ENCODE measurements around the gene AKAP13. TPM values are rescaled to one million over a fixed set of nuclear protein-coding genes. Genes with fewer than 3 reads are reported as not detected.

AKAP13 gene
- total RNA-seq, 4 donors from 2014 or later, result 332 to 362 (median 351) TPM

- WGBS, 2 donors, result 0 to 1% methylated on average over 48 to 59 of the region's 89 CpGs
- Histone ChIP-seq H3K4me1 (peaks cover 0 to 32% (median 7%) of the 10 kb centered on the region in 4 donors), H3K9me3 (no peaks in the 10 kb centered on the region), H3K36me3 (no peaks in the 10 kb centered on the region), H3K27me3 (no peaks in the 10 kb centered on the region), H3K4me3 (peak overlapping the region; percentile 47 to 77 (median 68)), H3K27ac (peak overlapping the region; percentile 81 to 95 (median 86))
- TF ChIP-seq POLR2A (IDR thresholded peaks at IDR 0.05) (no peak), CTCF (IDR thresholded peaks at IDR 0.05) (no peak), EP300 (IDR thresholded peaks at IDR 0.05) (no peak)
- DNase-seq (ENCODE audit: low spot score in 2 of 2), result peak in 1 of 2 donors; percentile 22
These were observed 624 bp downstream of the AKAP13 start for GRCh38 chr15:85380812-85381642.

GRCh38 chr15:85381850-85382751 is 1.7 kb downstream of the AKAP13 start:
- H3K27ac ChIP-seq, result peak overlapping the region; percentile 81 to 95 (median 86)
- H3K9me3 ChIP-seq, result no peaks in the 10 kb centered on the region
- H3K4me1 ChIP-seq, result peaks cover 0 to 32% (median 7%) of the 10 kb centered on the region in 4 donors
- 61 to 66% methylated on average over 10 of the region's 10 CpGs for WGBS, 2 donors
- DNase-seq (ENCODE audit: low spot score in 2 of 2), result no peak
- H3K4me3 ChIP-seq, result peak overlapping the region; percentile 47 to 77 (median 68)
- no peaks in the 10 kb centered on the region for H3K36me3 ChIP-seq
- H3K27me3 ChIP-seq, result no peaks in the 10 kb centered on the region
- no peak for TF ChIP-seq CTCF (IDR thresholded peaks at IDR 0.05)
- no peak for TF ChIP-seq POLR2A (IDR thresholded peaks at IDR 0.05)
- no peak for TF ChIP-seq EP300 (IDR thresholded peaks at IDR 0.05)

GRCh38 chr15:85382942-85383341 is 2.5 kb downstream of the AKAP13 start:
- DNase-seq (ENCODE audit: low spot score in 2 of 2), result no peak
- 55 to 59% methylated on average over 4 of the region's 4 CpGs for WGBS, 2 donors
- H3K9me3 ChIP-seq, result no peaks in the 10 kb centered on the region
- no peaks in the 10 kb centered on the region for H3K36me3 ChIP-seq
- H3K4me1 ChIP-seq, result peaks cover 0 to 32% (median 7%) of the 10 kb centered on the region in 4 donors
- TF ChIP-seq POLR2A (IDR thresholded peaks at IDR 0.05), result no peak
- peak overlapping the region in 1 of 4 donors; percentile 1 for H3K4me3 ChIP-seq
- no peaks in the 10 kb centered on the region for H3K27me3 ChIP-seq
- peak overlapping the region in 1 of 4 donors; percentile 29 for H3K27ac ChIP-seq

- peaks cover 0 to 32% (median 7%) of the 10 kb centered on the region in 4 donors for H3K4me1 ChIP-seq
- H3K27ac ChIP-seq, result peak overlapping the region in 1 of 4 donors; percentile 29
- no peaks in the 10 kb centered on the region for H3K9me3 ChIP-seq
- 78 to 94% methylated on average over 2 of the region's 2 CpGs for WGBS, 2 donors
- no peaks in the 10 kb centered on the region for H3K27me3 ChIP-seq
- H3K36me3 ChIP-seq, result no peaks in the 10 kb centered on the region
- H3K4me3 ChIP-seq, result no peak overlapping the region
- TF ChIP-seq EP300 (IDR thresholded peaks at IDR 0.05), result no peak
- no peak for TF ChIP-seq POLR2A (IDR thresholded peaks at IDR 0.05)
- no peak for TF ChIP-seq CTCF (IDR thresholded peaks at IDR 0.05)
- DNase-seq (ENCODE audit: low spot score in 2 of 2), result no peak
These were observed 3.2 kb downstream of the AKAP13 start for GRCh38 chr15:85383470-85384148.

- 84 to 87% methylated on average over 7 of the region's 7 CpGs for WGBS, 2 donors
- peaks cover 0 to 38% (median 6%) of the 10 kb centered on the region in 4 donors for H3K4me1 ChIP-seq
- no peaks in the 10 kb centered on the region for H3K36me3 ChIP-seq
- no peaks in the 10 kb centered on the region for H3K9me3 ChIP-seq
- DNase-seq (ENCODE audit: low spot score in 2 of 2), result no peak
- TF ChIP-seq POLR2A (IDR thresholded peaks at IDR 0.05) (no peak), CTCF (IDR thresholded peaks at IDR 0.05) (no peak), EP300 (IDR thresholded peaks at IDR 0.05) (no peak)
- H3K27me3 ChIP-seq, result no peaks in the 10 kb centered on the region
- no peak overlapping the region for H3K4me3 ChIP-seq
- no peak overlapping the region for H3K27ac ChIP-seq
These were observed 5.9 kb downstream of the AKAP13 start for GRCh38 chr15:85386261-85386660.
